K562 (cell line): ENCODE data around the gene CD300LD. TPM values are rescaled to one million over a fixed set of nuclear protein-coding genes. Genes with fewer than 3 reads are reported as not detected.

Source experiments
- ATAC-seq: fragments of 200-7000 bp; cut with Tn5 transposase; 3 replicates; pipeline ENCODE4 v1.9.1; 2020; ENCODE audit warnings: moderate library complexity
- BruUV-seq: library from RNA; stranded (reverse); fragments of 400-500 nt; replicated peaks from 2 replicates; lab custom pipeline; 2021; lab: Mats Ljungman, UMichigan
- CTCF ChIA-PET: fragments of 300-600 bp; formaldehyde crosslinking; extraction: SDS; loops from one replicate; lab custom pipeline; 2021; ENCODE audit warnings: low intra/inter-chr PET ratio; lab: Yijun Ruan, JAX
- POLR2A ChIA-PET: fragments of 300-600, 350-650 bp; sonication (Branson Sonifier 250); formaldehyde crosslinking; extraction: SDS; loops from one replicate; lab custom pipeline; 2021; ENCODE audit warnings: antibody characterized with exemption, inconsistent platforms; lab: Yijun Ruan, JAX
- DNase-seq, 4 experiments: peaks; one replicate each; pipeline versions ENCODE4 v3.0.0 to v3.0.0-alpha.2; 2011 to 2018; ENCODE audit warnings: low spot score in 3 of 4, mixed read lengths in 3 of 4; ENCODE audit errors: extremely low read depth in 1 of 4
- FAIRE-seq: peaks from 2 replicates; lab custom pipeline; 2011; peaks lifted over from hg19 to GRCh38; lab: Jason Lieb, UNC
- H2AFZ ChIP-seq: 2 replicates; pipeline ENCODE4 v1.6.0; 2011; ENCODE audit warnings: low read depth, low read length, control low read depth, inconsistent platforms
- H3K27ac ChIP-seq: fragments of 200-600 bp; 3 replicates; pipeline ENCODE4 v1.8.0; 2011; ENCODE audit warnings: low read depth, mild to moderate bottlenecking, control low read depth, inconsistent platforms, low read length, moderate library complexity, mixed read lengths; ENCODE audit errors: extremely low read depth
- H3K27me3 ChIP-seq, 2 experiments: fragments of 300-600 bp in 1 of 2; 2 replicates in 1 of 2; 3 replicates in 1 of 2; pipeline versions ENCODE4 v1.6.0 to v1.8.0; 2011; ENCODE audit warnings: inconsistent platforms in 2 of 2, low read length in 2 of 2, mild to moderate bottlenecking in 1 of 2, mixed read lengths in 1 of 2, moderate library complexity in 1 of 2; ENCODE audit not compliant: control insufficient read depth in 2 of 2, insufficient read depth in 2 of 2
- H3K36me3 ChIP-seq: fragments of 300-600 bp; 3 replicates; pipeline ENCODE4 v1.8.0; 2011; ENCODE audit warnings: mild to moderate bottlenecking, low read length, inconsistent platforms; ENCODE audit not compliant: control insufficient read depth, insufficient read depth
- H3K4me1 ChIP-seq, 2 experiments: fragments of 200-600 bp in 1 of 2; replicated peaks in 1 of 2; 2 replicates in 1 of 2; 3 replicates in 1 of 2; pipeline versions ENCODE4 v1.5.1 to v1.8.0; 2011; ENCODE audit warnings: inconsistent platforms in 2 of 2, low read length in 2 of 2, mild to moderate bottlenecking in 1 of 2, mixed read lengths in 1 of 2, moderate library complexity in 1 of 2; ENCODE audit not compliant: control insufficient read depth in 2 of 2, insufficient read depth in 2 of 2
- H3K4me2 ChIP-seq: 2 replicates; pipeline ENCODE4 v1.6.1; 2011; ENCODE audit warnings: low read length, control low read depth, inconsistent platforms, mixed read lengths; ENCODE audit not compliant: insufficient read depth
- H3K4me3 ChIP-seq: fragments of 200-600 bp; sonication (generic), shearing (Covaris generic); 2 replicates; pipeline ENCODE4 v1.5.1; 2016; ENCODE audit warnings: control low read depth, inconsistent platforms
- H3K79me2 ChIP-seq: fragments of 200-600 bp; 3 replicates; pipeline ENCODE4 v1.8.0; 2011; ENCODE audit warnings: low read length, inconsistent platforms; ENCODE audit not compliant: control insufficient read depth, insufficient read depth
- H3K9ac ChIP-seq, 2 experiments: 2 replicates each; pipeline versions ENCODE4 v1.6.0 to v1.6.1; 2011; ENCODE audit warnings: low read depth in 2 of 2, low read length in 2 of 2, control low read depth in 1 of 2, inconsistent platforms in 1 of 2, mild to moderate bottlenecking in 1 of 2, mixed read lengths in 1 of 2; ENCODE audit not compliant: insufficient read depth in 1 of 2
- H3K9me1 ChIP-seq: one replicate; pipeline ENCODE4 v1.6.0; 2011; ENCODE audit warnings: inconsistent platforms, mild to moderate bottlenecking, low read length, moderate library complexity; ENCODE audit not compliant: control insufficient read depth, insufficient read depth
- H3K9me3 ChIP-seq: replicated peaks from 2 replicates; pipeline ENCODE4 v1.5.1; 2011; ENCODE audit warnings: low read depth, low read length, inconsistent platforms; ENCODE audit not compliant: control insufficient read depth, insufficient read depth
- H4K20me1 ChIP-seq: replicated peaks from 2 replicates; pipeline ENCODE4 v1.6.1; 2011; ENCODE audit warnings: low read length, inconsistent platforms, mixed read lengths; ENCODE audit not compliant: control insufficient read depth, insufficient read depth
- ETV6 ChIP-seq, 3 experiments: fragments of 150-350 bp in 1 of 3; sonication (generic) in 1 of 3; formaldehyde crosslinking in 1 of 3; IDR thresholded peaks; 2 replicates each; pipeline versions ENCODE4 v1.6.1 to v1.8.0; 2014 to 2022; ENCODE audit warnings: borderline replicate concordance in 2 of 3, low read depth in 2 of 3, antibody characterized with exemption in 1 of 3, low read length in 1 of 3, mild to moderate bottlenecking in 1 of 3, missing genetic modification reagents in 1 of 3
- FOXK2 ChIP-seq, 2 experiments: fragments of 450-650 bp; IDR thresholded peaks in 1 of 2; conservative IDR thresholded peaks in 1 of 2; 2 replicates each; pipeline ENCODE4 v1.6.1; 2016; ENCODE audit warnings: low read depth in 2 of 2, mild to moderate bottlenecking in 1 of 2
- KLF13 ChIP-seq: fragments of 450-650 bp; IDR thresholded peaks from 2 replicates; pipeline ENCODE4 v1.6.1; 2016; ENCODE audit warnings: missing genetic modification characterization, low read depth, mild to moderate bottlenecking, missing compliant biosample characterization, moderate library complexity, borderline replicate concordance
- MAZ ChIP-seq, 2 experiments: fragments of 450-650 bp in 1 of 2; sonication (generic) in 1 of 2; formaldehyde crosslinking; IDR thresholded peaks in 1 of 2; conservative IDR thresholded peaks in 1 of 2; 2 replicates each; pipeline versions ENCODE4 v1.4.0 to v1.5.0; 2020; ENCODE audit warnings: mild to moderate bottlenecking in 1 of 2, missing genetic modification reagents in 1 of 2
- NFYB ChIP-seq: IDR thresholded peaks from 2 replicates; pipeline ENCODE4 v1.6.1; 2011; ENCODE audit warnings: mild to moderate bottlenecking, moderate library complexity; ENCODE audit not compliant: insufficient read length; ENCODE audit errors: extremely low read depth
- SMAD2 ChIP-seq: fragments of 150-350 bp; IDR thresholded peaks from 2 replicates; pipeline ENCODE4 v1.6.1; 2014; ENCODE audit warnings: low read depth, mild to moderate bottlenecking, low read length
- SMARCB1 ChIP-seq: IDR thresholded peaks from 2 replicates; pipeline ENCODE4 v1.6.1; 2011; ENCODE audit warnings: improper control_type of control experiment, low read depth; ENCODE audit not compliant: insufficient read length
- SRSF9 ChIP-seq: fragments of 200-400 bp; formaldehyde crosslinking; IDR thresholded peaks from 2 replicates; pipeline ENCODE4 v1.6.1; 2017; ENCODE audit warnings: low read depth, low read length, borderline replicate concordance
- TAF9B ChIP-seq: fragments of 450-650 bp; IDR thresholded peaks from 2 replicates; pipeline ENCODE4 v1.6.1; 2018; ENCODE audit warnings: mild to moderate bottlenecking; ENCODE audit not compliant: partially characterized antibody
- ZNF347 ChIP-seq: fragments of 450-650 bp; formaldehyde crosslinking; IDR thresholded peaks from 2 replicates; pipeline ENCODE4 v1.4.0; 2020; ENCODE audit warnings: low read depth, mild to moderate bottlenecking, moderate library complexity
- ZNF639 ChIP-seq, 2 experiments: fragments of 200-800 bp in 1 of 2; sonication (Bioruptor generic) in 1 of 2; sonication (generic) in 1 of 2; formaldehyde crosslinking in 1 of 2; IDR thresholded peaks in 1 of 2; conservative IDR thresholded peaks in 1 of 2; 2 replicates each; pipeline versions ENCODE4 v1.5.0 to v1.6.1; 2016 to 2020; ENCODE audit warnings: missing compliant biosample characterization in 1 of 2, missing genetic modification characterization in 1 of 2, missing genetic modification reagents in 1 of 2
- ZNF778 ChIP-seq: fragments of 450-650 bp; formaldehyde crosslinking; IDR thresholded peaks from 2 replicates; pipeline ENCODE4 v1.4.0; 2020; ENCODE audit warnings: mild to moderate bottlenecking, moderate library complexity
- WGBS: fragments of 100-300 bp; shearing (Covaris generic); methylation state at CpG from one replicate; pipeline ENCODE4 v1.1.6; 2016; ENCODE audit warnings: low coverage, mixed read lengths; ENCODE audit not compliant: insufficient coverage; ENCODE audit errors: missing lambda C conversion rate; 5-methylcytosine and 5-hydroxymethylcytosine counted together
- in situ Hi-C: fragments of 300-500 bp; cut with MboI; formaldehyde crosslinking; loops from 4 replicates; pipeline ENCODE4 v1.15.0; 2018; ENCODE audit warnings: inconsistent platforms, mixed read lengths
- intact Hi-C: fragments of 100-400 bp; cut with micrococcal nuclease; formaldehyde crosslinking; loops from 2 replicates; pipeline ENCODE4 v1.14.2; 2022
- polyA plus RNA-seq, 8 experiments: library from polyadenylated mRNA; depleted of rRNA in 4 of 8; stranded (reverse) in 5 of 8; unstranded in 3 of 8; fragments of >200 nt; fragmentation: Nextera tagmentation in 2 of 8; fragmentation: Illumina TruSeq in 1 of 8; extraction: Ambion mirVana in 2 of 8; extraction: Trizol in 1 of 8; gene quantifications; 2 replicates each; pipeline versions ENCODE4 v1.2.1 to v1.2.3, GENCODE V29; 2011 to 2014; ENCODE audit warnings: inconsistent platforms in 1 of 8, missing spikeins in 1 of 8
- total RNA-seq, 7 experiments: library from RNA; depleted of rRNA in 6 of 7; stranded (reverse); fragments of >200 nt in 6 of 7; fragmentation: Illumina TruSeq in 2 of 7; extraction: Trizol in 2 of 7; gene quantifications; 2 replicates each; pipeline versions ENCODE4 v1.2.1 to v1.2.3, GENCODE V29; 2011 to 2021; ENCODE audit warnings: low replicate concordance in 1 of 7
- TF ChIP-seq, protein P1 (sequence below): sonication (generic); formaldehyde crosslinking; IDR thresholded peaks from 2 replicates; pipeline ENCODE4 v1.4.0; 2020; ENCODE audit warnings: mild to moderate bottlenecking, missing genetic modification reagents

CD300LD gene
- total and polyA plus RNA-seq, 9 of the 15 experiments (the other 6 are each of a cell fraction or from before 2014, with no cell fraction given) = not detected

GRCh38 chr17:74592087-74592990 is at the start of gene CD300LD (continued):
- TF ChIP-seq SRSF9 = no peak
- no peak for TF ChIP-seq ZNF347
- no peak for TF ChIP-seq SMAD2
- no peak for TF ChIP-seq TAF9B
- no peak for TF ChIP-seq ZNF778 (CRISPR knock-in tag)

DNA sequence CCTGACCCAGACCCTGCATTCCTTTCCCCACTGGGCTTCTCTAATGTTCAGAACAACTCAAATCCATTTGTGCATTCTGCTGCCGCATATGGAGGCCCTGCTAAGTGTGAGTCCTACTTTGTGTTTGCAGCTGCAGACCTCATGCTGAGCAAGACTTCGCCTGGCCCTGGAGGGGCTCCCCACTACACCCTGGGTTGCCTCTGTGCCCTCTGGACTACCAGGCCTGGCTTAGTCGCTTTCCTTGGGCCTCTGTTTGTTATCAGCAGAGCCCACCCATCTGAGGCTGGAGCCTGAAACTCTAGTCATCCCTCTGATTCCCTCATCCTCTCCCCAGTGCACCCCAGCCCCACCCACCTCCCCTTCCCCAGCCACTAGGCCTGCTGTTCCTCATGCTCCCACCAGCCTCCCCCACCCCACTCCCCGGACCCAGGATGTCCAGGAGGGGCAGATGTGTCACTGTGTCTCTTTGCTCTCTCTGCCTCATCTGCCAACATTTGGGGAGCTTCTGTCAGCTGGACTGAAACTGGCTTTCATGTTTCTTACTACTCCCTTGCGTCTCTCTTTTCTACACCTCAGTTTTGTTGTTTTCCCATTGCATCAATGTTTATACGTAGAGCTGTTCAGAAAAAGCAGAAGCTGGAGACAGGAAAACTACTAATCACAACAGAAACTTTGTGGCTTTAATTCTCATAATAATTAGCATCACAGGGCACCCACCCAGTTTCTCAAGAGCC is 49.3 kb upstream of the CD300LD start:
- Histone ChIP-seq H3K4me1 (no peaks in the 10 kb centered on the region), H3K36me3 (no peaks in the 10 kb centered on the region), H3K9me1 (no peaks in the 10 kb centered on the region), H2AFZ (no peak overlapping the region), H4K20me1 (no peaks in the 10 kb centered on the region), H3K27me3 (peaks cover 18 to 28% of the 10 kb centered on the region in 2 experiments; a peak in 4 of 5 replicates), H3K27ac (no peak overlapping the region), H3K79me2 (no peaks in the 10 kb centered on the region), H3K9me3 (no peaks in the 10 kb centered on the region), H3K4me3 (no peak overlapping the region), H3K9ac (no peak overlapping the region), H3K4me2 (no peak overlapping the region)
- CTCF ChIA-PET = no interaction called here
- no TSS peak for BruUV-seq
- 0% methylated on average over 6 of the region's 6 CpGs for WGBS
- in situ Hi-C loops (no loop called here), intact Hi-C loops (no loop called here)
- DNase-seq = no peak
- no peak for ATAC-seq
- no peak for FAIRE-seq
- POLR2A ChIA-PET = interaction anchor here (0.5 kb wide), 1 partner anchor 200 kb away, joined by 3 read pairs; no protein-coding TSS in a partner anchor
- TF ChIP-seq ZNF639 (CRISPR knock-in tag; conservative IDR thresholded peaks at IDR 0.05 in 1 of 2, IDR thresholded peaks at IDR 0.05 in 1 of 2) (no peak), ETV6 (IDR thresholded peaks at IDR 0.05; ENCODE audit: borderline replicate concordance in 1 of 2, low read depth in 2 of 2, low read length in 1 of 2) (no peak), ETV6 (CRISPR knock-in tag; IDR thresholded peaks at IDR 0.05; ENCODE audit: borderline replicate concordance) (no peak), MAZ (CRISPR knock-in tag; conservative IDR thresholded peaks at IDR 0.05 in 1 of 2, IDR thresholded peaks at IDR 0.05 in 1 of 2) (no peak), NFYB (no peak), SMARCB1 (no peak), FOXK2 (conservative IDR thresholded peaks at IDR 0.05 in 1 of 2, IDR thresholded peaks at IDR 0.05 in 1 of 2; ENCODE audit: low read depth in 2 of 2) (no peak), KLF13 (tag) (no peak)
- TF ChIP-seq, protein P1, sequence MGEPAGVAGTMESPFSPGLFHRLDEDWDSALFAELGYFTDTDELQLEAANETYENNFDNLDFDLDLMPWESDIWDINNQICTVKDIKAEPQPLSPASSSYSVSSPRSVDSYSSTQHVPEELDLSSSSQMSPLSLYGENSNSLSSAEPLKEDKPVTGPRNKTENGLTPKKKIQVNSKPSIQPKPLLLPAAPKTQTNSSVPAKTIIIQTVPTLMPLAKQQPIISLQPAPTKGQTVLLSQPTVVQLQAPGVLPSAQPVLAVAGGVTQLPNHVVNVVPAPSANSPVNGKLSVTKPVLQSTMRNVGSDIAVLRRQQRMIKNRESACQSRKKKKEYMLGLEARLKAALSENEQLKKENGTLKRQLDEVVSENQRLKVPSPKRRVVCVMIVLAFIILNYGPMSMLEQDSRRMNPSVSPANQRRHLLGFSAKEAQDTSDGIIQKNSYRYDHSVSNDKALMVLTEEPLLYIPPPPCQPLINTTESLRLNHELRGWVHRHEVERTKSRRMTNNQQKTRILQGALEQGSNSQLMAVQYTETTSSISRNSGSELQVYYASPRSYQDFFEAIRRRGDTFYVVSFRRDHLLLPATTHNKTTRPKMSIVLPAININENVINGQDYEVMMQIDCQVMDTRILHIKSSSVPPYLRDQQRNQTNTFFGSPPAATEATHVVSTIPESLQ (CRISPR knock-in tag) = no peak
